GM18868 (cell line): ENCODE results near the gene S100A11.

Experiments used
- ATAC-seq: cut with Tn5 transposase; IDR thresholded peaks from one replicate; pipeline ENCODE4 v1.9.1; 2021; ENCODE audit warnings: mild to moderate bottlenecking, moderate library complexity; ENCODE audit not compliant: unreplicated experiment

S100A11 gene

DNA sequence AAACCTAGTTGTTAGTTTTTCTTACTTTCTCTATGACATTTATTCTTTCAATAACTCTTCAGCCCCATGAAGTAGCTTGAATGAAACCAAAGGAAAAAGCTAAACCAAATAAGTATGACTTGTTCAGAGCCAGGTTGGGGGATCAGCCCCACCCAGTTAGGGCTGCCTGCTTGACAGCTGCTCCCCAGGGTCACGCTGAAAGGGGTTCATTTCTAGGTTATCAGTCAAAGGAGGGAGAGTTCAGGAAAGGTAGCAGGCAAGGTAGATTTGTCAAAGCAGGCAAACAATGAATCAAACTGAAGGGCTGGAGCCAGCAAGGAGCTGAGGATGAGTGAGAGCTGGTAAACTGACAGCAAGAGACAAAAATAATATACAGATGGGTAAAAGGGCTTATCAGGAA is 3.1 kb upstream of the S100A11 start:
- no peak for ATAC-seq

DNA sequence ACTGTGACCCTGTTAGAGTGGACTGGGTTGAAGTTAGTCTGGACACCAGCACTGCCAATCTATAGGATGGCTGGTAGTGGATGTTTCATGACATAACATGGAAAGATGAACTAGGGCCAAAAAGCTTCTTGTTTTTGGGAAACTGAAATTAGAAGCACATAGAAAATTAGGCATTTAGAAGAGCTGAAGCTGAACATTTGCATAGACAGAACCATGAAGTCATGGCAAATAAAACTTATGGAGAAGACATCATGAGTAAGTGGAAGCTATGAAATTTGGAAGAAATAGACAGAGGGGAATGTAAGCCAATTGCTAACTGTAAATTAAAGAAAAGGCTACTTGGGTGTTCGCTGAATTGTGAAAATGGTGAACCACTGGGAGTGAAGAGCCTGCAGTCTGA is 2.7 kb upstream of the S100A11 start:
- no peak for ATAC-seq

DNA sequence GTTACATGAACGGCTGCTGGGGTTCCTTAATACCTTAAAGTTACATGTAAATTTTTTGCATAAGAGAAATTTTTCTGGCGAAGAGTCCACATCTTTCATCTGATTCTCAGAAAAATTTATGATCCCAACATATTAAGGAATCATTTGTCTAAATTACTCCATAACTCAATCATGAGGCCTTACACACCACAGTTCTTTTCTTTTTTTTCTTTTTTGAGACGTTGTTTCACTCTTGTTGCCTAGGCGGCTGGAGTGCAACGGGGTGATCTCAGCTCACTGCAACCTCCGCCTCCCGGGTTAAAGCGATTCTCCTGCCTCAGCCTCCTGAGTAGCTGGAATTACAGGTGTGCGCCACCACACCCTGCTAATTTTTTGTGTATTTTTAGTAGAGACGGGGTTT is 2.1 kb upstream of the S100A11 start:
- ATAC-seq, result no peak

DNA sequence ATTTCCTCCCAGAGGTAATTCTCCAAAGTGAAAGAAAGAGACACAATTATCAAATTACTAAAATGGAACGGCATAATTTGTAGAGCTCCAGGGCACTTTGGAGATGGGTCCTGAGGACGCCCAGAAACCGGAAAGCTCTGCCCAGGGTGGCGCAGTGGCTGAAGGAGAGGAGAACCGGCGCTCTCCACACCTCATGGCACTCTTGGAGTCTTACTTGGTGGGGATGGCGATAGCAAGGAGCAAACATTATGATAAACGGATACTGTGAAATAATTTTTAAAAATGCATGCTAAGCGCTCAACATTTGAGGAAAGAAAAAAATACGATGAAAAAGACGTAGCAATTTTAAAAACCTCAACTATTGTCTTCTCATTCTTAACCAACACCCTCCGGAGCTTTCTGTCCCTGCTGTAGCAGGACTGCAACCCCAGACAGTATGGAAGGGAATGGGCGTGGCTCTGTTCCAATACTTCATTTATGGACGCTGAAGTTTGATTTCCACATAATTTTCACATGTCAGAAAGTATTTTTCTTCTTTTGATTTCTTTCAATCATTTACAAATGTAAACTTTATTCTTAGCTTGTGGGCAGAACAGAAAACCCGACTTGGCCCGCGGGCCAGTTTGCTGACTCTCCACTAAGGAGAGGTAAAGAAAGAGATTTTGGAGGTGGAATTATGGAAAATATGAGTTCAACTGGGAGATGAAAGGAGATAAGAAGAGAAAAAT is 1.1 kb downstream of the S100A11 start:
- ATAC-seq, result no peak

DNA sequence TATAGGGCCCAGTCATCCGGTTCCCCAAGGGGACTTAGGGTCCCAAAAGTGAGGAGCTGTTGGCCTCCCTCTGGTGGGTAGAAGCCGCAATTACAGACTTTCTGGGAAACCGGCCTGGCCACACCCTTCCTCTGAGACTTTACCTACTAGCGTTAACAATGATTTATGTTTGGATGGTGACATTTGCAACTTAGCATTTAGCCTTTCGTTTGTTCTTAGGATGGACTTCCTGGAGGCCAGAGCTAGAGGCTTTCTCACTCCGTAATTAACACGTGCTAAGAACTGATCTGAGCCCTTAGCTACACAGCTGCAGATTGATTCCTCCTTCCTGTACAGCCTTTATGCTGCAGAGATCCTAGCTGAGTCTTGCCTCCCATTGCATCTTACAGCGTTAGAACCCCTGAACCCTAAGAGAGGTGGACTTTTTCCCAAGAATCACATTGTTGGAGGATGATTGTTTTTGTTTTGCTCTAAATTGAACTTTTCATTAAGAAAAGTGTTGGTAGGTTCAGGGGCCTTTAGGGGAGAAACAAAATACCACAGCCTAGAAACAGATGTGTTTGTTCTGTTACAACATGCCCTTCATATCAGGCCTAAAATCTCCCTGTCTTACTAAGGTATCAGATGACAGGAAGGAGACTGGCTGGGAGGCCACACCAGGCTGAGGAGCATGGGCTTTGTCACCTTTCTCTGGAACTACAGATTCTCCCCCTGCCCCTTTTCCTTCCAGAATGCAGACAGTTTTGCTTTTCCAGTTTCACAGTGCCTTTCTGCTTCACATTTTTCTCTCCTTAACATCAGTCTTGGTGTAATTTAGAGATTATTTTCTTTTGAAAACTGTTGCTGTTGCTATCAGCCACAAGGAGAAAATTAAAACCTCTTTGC is 1.9 kb downstream of the S100A11 start:
- peak; percentile 33 for ATAC-seq

DNA sequence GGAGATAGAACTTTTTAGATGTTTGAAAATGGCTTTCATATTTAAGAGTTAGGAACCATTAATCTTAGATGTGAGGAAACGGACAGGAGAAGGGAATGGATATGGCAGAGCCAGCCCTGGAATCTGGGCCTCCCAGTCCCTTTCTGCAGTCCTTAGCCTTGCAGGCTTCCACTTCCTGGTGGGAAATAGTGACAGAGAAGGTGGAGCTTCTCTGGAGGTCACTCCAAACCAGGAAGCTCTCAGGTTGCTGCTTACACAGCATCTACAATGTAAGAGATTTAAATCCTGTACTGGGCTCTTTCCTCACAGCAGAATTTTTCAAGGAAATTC is 2.5 kb downstream of the S100A11 start:
- no peak for ATAC-seq

DNA sequence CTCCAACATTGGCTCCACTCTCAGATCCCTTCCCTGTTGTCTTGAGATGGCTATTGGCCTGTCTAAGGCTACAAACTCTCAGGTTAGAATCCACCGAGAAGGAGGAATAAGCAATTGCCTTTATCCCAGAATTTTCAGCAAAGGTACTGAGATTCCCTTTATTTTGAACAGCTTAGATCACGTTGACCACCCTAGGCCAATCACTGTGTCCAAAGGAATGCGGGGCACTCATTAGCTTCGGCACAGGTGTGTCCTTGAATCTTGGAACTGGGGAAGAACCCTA is 6.9 kb downstream of the S100A11 start:
- no peak for ATAC-seq

DNA sequence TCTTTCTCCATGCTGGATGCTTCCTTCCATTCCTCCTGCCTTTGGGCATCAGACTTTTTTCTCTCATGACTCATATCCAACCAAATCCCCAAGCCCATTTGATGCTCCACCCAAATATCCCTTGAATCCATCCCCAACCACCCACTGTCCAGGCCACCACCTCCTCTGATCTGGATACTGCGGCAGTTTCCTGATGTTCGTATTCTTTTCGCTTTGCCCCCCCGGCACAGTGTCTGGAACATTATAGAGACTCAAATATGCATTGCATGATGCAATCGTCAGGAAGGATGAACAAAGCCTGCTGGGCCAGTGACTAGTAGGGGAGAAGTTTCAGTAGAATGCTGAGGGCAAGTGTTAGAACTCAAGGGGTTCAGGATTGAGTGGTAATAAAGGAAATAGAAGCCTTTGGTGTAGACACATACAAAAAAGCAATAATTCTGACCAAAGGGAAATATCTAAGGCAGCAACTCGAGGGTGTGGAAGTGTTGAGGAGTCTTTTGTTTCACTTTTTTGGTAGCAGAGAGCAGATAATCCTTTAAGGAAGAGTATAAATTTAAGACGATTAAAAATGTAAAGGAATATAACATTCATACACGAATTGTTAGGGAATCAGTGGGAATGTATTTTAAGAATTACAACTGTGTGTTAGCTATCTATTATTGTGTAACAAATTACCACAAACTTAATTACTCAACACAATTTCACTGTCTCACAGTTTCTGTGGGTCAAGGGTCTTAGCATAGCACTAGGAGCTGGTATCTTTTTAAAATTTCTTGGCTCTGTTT is 7.5 kb downstream of the S100A11 start:
- no peak for ATAC-seq

DNA sequence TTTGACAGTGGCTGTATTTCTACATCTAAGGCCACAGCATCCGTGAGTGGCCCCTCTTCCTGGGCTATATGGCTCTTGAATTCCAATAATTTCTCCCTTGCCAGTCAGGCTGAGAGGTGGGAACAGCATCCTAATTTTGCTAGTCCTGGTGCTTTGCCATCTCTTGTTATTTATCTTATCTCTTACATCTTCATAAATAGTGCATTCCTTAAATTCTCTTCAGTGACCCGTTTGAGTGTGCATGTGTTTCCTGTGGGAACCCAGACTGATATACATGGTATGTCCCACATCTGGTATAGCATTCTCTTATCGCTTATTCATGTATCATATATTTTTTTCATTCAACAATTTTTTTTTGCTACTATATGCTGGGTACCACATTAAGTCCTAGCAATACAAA is 9.9 kb downstream of the S100A11 start:
- ATAC-seq, result no peak

DNA sequence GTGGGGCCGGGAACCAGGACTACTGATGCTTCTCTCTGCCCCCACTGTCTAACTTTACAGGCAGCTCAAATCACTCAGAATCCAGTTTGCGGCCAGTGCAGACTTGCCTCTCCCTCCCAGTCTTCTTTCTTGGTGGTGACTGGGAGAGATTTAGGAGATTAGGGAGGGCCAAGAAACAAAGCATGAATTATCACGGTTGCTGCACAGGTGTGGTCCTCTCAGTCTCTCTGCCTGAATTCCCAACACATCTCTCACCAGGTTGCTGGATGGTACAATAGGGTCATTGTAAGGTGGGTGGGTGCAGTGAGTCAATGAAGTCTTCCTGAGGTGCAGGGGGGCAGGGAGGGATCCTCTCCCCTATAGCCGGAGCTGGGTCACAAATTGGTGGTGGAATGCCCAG is 12.6 kb downstream of the S100A11 start:
- no peak for ATAC-seq

DNA sequence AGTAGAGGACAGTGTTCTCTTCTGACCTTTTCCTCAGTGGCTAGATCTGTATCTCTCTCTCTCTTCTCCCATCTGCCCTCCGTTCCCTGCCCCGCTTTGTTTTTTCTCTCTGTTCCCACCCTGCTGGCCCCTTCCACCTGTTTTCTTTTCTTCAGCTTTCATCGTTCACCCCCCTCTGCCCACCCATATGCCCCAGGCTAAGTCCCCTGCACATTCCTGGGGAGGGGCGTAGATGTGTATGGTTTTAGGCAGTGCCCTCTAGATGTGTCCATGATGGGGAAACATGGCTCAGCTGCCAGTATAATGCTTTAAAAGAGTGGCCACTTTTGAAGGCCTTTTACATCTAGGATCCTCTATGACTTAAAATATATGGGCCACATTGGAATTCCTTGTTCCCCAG is 13.6 kb downstream of the S100A11 start:
- ATAC-seq, result no peak

DNA sequence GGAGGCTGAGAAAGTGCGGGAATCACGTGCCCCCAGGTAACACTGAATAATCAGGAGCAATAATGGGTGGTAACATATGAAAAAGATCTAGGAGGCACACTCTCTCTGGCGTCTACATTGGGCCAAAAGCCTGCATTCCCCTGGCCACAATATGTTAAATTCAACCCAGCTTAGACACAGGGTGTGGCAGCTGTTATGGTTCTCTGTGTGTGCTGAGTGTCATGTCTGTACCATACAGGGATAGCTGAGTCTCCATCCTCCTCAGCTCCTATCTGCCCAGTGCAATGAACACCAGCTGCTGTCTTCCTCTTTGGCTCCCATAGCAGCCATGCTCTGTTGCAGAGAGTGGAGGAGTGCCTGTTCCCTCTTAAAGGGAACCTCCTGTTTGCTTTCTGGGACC is 14.3 kb downstream of the S100A11 start:
- no peak for ATAC-seq

DNA sequence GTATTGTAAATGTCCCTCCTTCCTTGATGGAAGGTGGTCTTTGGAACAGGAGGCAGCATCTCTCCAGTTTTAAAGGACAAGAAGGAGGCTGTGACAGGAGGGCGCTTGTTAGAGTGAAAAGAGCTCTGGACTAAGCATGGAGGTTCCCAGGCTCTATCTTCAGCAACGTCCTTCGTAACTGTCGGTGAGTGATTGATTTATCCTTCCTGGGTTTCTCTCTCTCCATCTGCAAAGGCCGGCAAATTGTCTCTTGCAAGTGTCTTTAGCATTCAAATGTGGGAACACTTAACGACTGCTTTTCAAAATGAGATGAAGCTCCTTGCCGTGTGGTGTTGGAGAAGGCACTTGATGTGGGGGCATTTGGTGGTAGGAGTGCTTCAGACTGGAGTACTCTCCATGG is 15.2 kb downstream of the S100A11 start:
- ATAC-seq, result no peak

DNA sequence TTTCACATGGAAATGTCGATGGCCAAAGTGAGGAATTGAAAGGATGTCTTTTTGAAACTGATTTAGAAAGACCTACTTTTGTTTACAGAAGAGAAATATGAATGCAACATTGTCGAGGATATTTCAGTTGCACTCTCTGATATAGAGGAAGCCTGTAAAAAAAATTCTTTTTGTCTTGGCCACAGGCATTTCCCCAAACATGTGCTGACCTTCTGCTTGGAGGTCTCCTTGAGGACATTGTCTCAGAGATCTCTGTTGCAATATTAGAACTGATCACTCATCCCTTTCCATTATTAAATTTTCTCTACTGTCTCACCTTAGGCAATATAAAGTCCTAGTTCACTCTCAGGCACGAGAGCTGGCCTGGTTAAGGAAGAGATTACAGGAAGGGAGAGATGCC is 16.0 kb downstream of the S100A11 start:
- no peak for ATAC-seq

DNA sequence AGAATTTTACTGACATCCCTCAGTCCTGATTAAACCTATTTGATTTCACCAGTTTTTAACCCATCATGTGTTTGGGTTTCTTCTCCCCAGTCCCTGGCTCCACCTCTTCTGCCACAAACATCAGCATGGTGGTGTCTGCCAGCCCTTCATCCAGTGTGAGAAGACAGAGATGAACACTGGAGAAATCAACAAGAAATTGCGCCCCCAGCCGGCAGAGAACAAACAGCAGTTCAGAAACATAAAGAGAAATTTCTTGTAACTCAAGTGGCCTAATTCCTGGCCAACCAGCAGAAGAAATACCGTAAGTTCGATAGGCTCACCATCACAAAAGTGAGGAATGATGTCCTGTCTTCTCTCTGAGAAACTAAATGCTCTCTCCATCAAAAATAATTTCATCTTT is 18.3 kb downstream of the S100A11 start:
- ATAC-seq, result no peak

DNA sequence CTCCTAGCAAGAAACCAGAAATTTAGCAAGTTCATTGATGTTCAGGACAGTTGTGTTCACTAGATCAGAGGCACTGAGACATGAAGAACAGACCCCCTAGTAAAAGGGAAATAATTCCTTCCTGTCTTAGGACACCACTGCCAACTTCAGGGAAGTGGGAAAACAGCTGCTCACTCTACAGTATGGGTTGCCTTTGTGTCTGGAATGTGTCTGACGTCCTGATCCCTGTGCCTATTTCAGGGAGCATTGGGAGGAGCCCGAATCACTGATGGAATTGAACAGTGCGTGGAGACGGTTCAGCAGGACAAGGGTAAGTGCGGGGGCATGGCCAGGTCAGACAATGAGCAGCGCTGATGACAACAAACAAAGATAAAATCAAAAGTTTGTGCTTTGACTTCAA is 21.0 kb downstream of the S100A11 start:
- no peak for ATAC-seq

DNA sequence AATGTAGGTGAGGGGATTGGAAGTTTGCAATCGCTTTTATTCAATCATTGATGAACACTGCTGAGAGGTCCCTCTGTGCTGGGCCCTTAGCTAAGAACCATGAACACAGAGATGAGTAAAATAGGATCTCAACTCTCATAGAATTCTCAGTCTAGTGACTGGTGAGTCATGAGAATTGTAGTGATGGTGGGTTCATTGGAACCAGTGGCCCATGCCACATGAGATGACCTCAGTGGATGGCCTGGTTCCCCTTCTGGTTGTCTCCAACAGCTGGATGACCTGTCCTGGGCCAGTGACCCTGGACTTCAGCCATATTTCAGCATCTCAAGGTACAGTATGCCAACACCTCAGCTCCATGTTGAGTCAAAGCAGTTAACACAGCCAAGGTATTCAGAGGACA is 21.9 kb downstream of the S100A11 start:
- ATAC-seq, result no peak

DNA sequence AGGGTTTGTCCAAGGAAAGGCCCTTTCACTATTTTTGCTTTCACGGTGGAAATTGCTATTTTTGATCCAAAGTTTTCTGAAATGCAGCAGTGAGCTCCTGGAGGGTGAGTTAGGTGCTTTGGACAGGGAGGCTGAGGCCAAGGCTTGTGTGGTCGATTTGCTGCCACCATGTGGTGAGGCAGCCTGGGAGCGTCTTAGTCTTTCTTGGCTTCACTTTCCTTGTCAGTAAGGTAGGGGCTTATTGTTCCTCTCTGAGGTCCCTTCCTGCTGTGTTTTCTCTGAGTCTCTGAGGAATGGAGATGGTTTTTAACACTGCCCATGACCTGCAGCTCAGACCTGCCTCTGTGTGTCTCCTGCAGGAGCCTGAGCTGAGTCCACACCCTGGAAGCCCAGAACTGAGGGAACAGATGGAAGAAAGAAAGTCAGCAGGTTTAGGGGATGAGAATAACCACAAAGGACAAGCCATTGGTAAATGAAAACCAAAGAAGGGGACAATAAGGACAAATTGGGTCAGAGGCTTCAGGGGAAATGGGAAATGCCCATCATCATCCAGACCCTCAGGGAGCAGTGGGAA is 23.1 kb downstream of the S100A11 start:
- no peak for ATAC-seq

DNA sequence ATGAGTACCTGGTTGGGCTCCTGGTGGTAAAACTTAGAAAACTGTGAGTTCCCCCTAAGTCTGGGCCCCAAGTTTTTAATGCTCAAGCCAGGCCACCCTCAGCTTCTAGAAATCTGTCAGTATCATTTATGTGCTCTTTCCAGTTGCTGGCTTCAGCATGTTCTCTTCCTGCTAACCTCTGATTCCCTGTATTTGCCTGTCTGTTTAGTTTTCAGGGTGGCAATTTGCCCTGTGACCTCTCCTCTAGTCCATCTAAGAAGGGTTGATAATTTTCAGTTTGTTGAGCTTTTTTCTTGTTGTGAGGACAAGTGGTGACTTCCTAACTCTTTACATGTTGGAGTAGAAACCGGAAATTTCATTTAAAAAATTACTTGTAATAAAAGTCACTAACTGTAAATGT is 27.1 kb downstream of the S100A11 start:
- ATAC-seq, result no peak

DNA sequence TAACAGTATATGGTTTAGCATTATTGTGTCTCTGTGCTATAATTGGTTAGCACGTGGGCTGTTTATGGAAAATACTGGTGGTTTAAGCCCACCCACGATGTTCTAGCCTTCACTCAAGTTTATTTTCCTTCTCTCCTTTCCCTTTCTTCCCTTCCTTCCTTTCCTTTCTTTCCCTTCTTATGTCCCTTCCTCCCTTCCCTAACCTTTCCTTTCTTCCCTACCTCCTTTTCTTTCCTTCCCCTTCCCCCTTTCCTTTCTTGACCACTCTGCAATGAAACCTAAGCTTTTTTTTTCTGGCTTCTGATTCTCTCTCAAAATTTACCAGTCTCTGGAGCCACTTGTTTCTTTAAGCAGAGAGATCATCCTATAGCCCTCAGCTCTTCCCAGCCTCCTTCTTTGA is 29.8 kb downstream of the S100A11 start:
- no peak for ATAC-seq

DNA sequence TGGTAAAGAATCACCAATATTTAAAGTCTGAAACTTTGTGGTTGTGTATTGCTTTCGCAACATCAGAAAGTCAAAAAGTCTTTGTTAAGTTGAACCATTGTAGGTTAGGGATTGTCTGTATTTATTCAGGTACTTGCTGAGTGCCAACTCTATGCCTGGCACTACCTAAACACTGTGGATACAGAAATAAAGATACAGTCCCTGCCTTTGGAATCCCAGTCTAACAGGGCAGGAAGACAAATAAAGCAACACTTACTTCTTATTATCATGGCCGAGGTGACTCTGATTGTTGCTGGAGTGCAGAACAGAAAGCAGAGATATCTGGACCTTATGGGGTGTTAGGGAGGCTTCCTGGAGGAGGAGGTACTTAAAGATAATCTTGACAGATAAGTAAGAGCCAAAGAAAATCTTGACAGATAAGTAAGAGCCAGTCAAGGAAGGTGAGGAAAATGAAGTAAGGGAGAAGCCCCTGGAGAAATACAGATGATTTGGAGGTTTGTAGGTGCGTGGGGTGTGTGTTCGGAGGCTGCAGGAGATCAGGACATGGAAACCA is 31.4 kb downstream of the S100A11 start:
- no peak for ATAC-seq
